Naive B cell (primary cell): ENCODE results near the gene UPK3BL1. TPM values are rescaled to one million over a fixed set of nuclear protein-coding genes. Genes with fewer than 3 reads are reported as not detected.

Experiments
- polyA plus RNA-seq, 6 donors: library from polyadenylated mRNA; unstranded; fragments of 300-500 nt; fragmentation: Illumina TruSeq; gene quantifications; one replicate each; pipeline ENCODE4 v1.2.3, GENCODE V29; 2021; ENCODE audit warnings: low read depth in 6 of 6

Gene UPK3BL1
- polyA plus RNA-seq, 6 donors from 2014 or later: 8.6 to 29.8 (median 23.3) TPM

Other genes with a start within 250 kb of the UPK3BL1 start
- 10 to 100 TPM; 13.1 to 28.6 (median 17.4) TPM for gene PRKRIP1, start 246.4 kb downstream of the UPK3BL1 start, polyA plus RNA-seq
- 100 to 1,000 TPM; 236 to 340 (median 260) TPM for gene ORAI2, start 209.2 kb downstream of the UPK3BL1 start, polyA plus RNA-seq
- 10 to 100 TPM; 12.4 to 23.5 (median 19.0) TPM for gene ALKBH4, start 177.9 kb downstream of the UPK3BL1 start, polyA plus RNA-seq
- 10 to 100 TPM in 5 of 6 donors, 1 to 10 TPM in 1; 6.9 to 22.1 (median 17.3) TPM for gene LRWD1, start 177.8 kb downstream of the UPK3BL1 start, polyA plus RNA-seq
- 100 to 1,000 TPM in 3 of 6 donors, 10 to 100 TPM in 3; 65.4 to 149 (median 107) TPM for gene POLR2J, start 163.9 kb downstream of the UPK3BL1 start, polyA plus RNA-seq
- gene RASA4B, start 125.0 kb downstream of the UPK3BL1 start, polyA plus RNA-seq: 10 to 100 TPM in 1 of 6 donors, 1 to 10 TPM in 5; 4.1 to 11.7 (median 5.6) TPM
- 1 to 10 TPM; 1.2 to 7.3 (median 2.5) TPM for gene UPK3BL2, start 99.1 kb downstream of the UPK3BL1 start, polyA plus RNA-seq
- gene SPDYE2, start 91.6 kb downstream of the UPK3BL1 start, polyA plus RNA-seq: under 1 TPM in 5 of 6 donors, not detected in 1; 0.30 to 0.96 (median 0.55) TPM
- 10 to 100 TPM in 5 of 6 donors, 1 to 10 TPM in 1; 6.6 to 64.7 (median 33.3) TPM for gene POLR2J3, start 70.2 kb downstream of the UPK3BL1 start, polyA plus RNA-seq
- gene RASA4, start 26.0 kb downstream of the UPK3BL1 start, polyA plus RNA-seq: 10 to 100 TPM in 4 of 6 donors, 1 to 10 TPM in 2; 5.9 to 24.9 (median 14.3) TPM
- gene SPDYE2B, start 7.5 kb upstream of the UPK3BL1 start, polyA plus RNA-seq: under 1 TPM in 3 of 6 donors, not detected in 3; 0.30 to 0.43 (median 0.42) TPM
- 1 to 10 TPM in 5 of 6 donors, under 1 TPM in 1; 0.76 to 6.2 (median 2.7) TPM for gene POLR2J2, start 28.9 kb upstream of the UPK3BL1 start, polyA plus RNA-seq
- 10 to 100 TPM in 1 of 6 donors, 1 to 10 TPM in 5; 4.7 to 11.2 (median 6.3) TPM for gene FAM185A, start 106.2 kb upstream of the UPK3BL1 start, polyA plus RNA-seq